ENCODE results near the gene WDR45B.

Gene WDR45B

GRCh38 chr17:82567286-82567685 lies 81.0 kb downstream of the WDR45B start:
- H3K4me3 ChIP-seq (replicated peaks; ENCODE audit: low read depth, low read length) = no peak overlapping the region
- no peak for TF ChIP-seq CTCF (IDR thresholded peaks at IDR 0.05; ENCODE audit: low read depth, low read length, missing control alignments)
- no peak for DNase-seq (ENCODE audit: extremely low read depth, low read depth)

DNA sequence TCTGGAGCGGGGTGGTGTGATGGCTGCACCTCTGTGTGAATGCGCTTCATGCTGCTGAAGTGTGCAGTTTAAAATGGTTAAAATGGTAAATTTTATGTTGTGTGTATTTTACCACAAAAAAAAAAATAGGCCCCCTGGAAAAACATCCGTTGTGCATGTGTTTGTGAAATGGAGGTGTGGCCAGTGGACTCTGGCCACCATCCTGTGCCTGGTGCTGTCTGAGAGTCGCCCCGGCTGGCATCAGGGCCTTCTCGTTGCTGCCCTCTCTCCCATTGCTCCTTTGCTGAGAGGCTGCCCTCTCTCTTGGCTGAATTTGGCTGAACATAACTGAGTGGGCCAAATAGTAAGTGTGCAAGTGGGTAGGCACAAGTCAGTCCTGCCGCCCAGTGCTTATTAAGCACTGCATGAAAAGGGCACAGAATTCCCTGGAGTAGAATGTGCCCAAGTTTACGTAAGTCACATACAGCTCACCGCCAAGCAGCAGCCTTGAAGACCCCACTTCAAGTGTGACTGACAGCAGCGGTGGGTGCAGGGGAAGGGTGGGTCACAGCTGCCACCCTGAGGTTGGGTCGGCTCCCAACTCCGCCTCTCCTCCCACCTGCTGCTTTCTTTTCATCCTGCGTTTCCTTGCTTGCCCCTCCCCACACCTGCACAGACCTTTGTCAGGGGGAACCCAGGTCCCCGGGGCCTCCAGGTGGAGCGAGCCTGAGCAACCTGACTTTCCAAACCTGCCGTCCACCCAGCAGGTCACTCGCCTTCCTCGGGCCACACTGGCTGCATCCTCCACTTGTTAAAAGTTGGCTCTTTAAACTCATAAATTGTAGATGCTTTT lies 81.9 kb downstream of the WDR45B start:
- no peak overlapping the region for H3K4me3 ChIP-seq (replicated peaks; ENCODE audit: low read depth, low read length)
- TF ChIP-seq CTCF (IDR thresholded peaks at IDR 0.05; ENCODE audit: low read depth, low read length, missing control alignments) = no peak
- DNase-seq (ENCODE audit: extremely low read depth, low read depth) = no peak

DNA sequence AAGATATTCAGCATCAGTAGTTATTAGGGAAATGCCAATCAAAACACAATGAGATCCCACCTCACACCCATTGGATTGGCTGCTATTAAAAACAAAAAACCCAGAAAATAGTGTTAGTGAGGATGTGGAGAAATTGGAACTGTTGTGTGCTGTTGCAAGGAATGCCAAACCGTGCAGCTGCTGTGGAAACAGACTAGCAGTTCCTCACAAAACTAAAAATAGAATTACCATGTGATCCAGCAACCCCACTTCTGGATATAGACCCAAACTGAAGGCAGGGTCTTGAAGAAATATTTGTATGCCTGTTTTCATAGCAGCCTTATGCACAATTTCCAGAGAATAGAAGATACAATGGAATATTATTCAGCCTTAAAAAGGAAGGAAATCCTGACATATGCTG lies 82.7 kb downstream of the WDR45B start:
- no peak for DNase-seq (ENCODE audit: extremely low read depth, low read depth)
- no peak overlapping the region for H3K4me3 ChIP-seq (replicated peaks; ENCODE audit: low read depth, low read length)
- TF ChIP-seq CTCF (IDR thresholded peaks at IDR 0.05; ENCODE audit: low read depth, low read length, missing control alignments) = no peak
